GM19328 (cell line): ENCODE data around the gene SH3RF3.

Source experiments
- ATAC-seq: cut with Tn5 transposase; IDR thresholded peaks from one replicate; pipeline ENCODE4 v1.9.1; 2021; ENCODE audit warnings: mild to moderate bottlenecking, moderate library complexity; ENCODE audit not compliant: unreplicated experiment

The SH3RF3 gene

GRCh38 chr2:109128616-109129355, at the start of gene SH3RF3:
Gene SH3RF3 (plus strand): TSS chr2:109129205.
- ATAC-seq = no peak

GRCh38 chr2:109079590-109079989, 49.4 kb upstream of the SH3RF3 start:
- ATAC-seq = no peak

GRCh38 chr2:109080109-109080508, 48.9 kb upstream of the SH3RF3 start:
- ATAC-seq = no peak

- ATAC-seq = no peak
Observed at GRCh38 chr2:109080757-109081156, 48.2 kb upstream of the SH3RF3 start.

- ATAC-seq = no peak
Observed at GRCh38 chr2:109081374-109081773, 47.6 kb upstream of the SH3RF3 start.

- ATAC-seq = no peak
Observed at GRCh38 chr2:109083771-109084170, 45.2 kb upstream of the SH3RF3 start.

- ATAC-seq = no peak
Observed at GRCh38 chr2:109084341-109084740, 44.7 kb upstream of the SH3RF3 start.

GRCh38 chr2:109085912-109086742, 42.9 kb upstream of the SH3RF3 start:
- ATAC-seq = no peak

- no peak for ATAC-seq
Observed at GRCh38 chr2:109086743-109087020, 42.3 kb upstream of the SH3RF3 start.

- ATAC-seq = no peak
Observed at GRCh38 chr2:109087055-109087663, 41.8 kb upstream of the SH3RF3 start.

- ATAC-seq = no peak
Observed at GRCh38 chr2:109089602-109090300, 39.3 kb upstream of the SH3RF3 start.

- no peak for ATAC-seq
Observed at GRCh38 chr2:109091526-109091925, 37.5 kb upstream of the SH3RF3 start.

GRCh38 chr2:109094144-109094543, 34.9 kb upstream of the SH3RF3 start:
- ATAC-seq = no peak

GRCh38 chr2:109098251-109098920, 30.6 kb upstream of the SH3RF3 start:
- ATAC-seq = no peak

- ATAC-seq = no peak
Observed at GRCh38 chr2:109098921-109099273, 30.1 kb upstream of the SH3RF3 start.

- ATAC-seq = no peak
Observed at GRCh38 chr2:109102588-109103233, 26.3 kb upstream of the SH3RF3 start.

- ATAC-seq = no peak
Observed at GRCh38 chr2:109105113-109105512, 23.9 kb upstream of the SH3RF3 start.

GRCh38 chr2:109108740-109109139, 20.3 kb upstream of the SH3RF3 start:
- ATAC-seq = no peak

- no peak for ATAC-seq
Observed at GRCh38 chr2:109109342-109109741, 19.7 kb upstream of the SH3RF3 start.

GRCh38 chr2:109110170-109110569, 18.8 kb upstream of the SH3RF3 start:
- no peak for ATAC-seq
